NCI-H2196 treated with DMSO at 0.1 percent for 48 hours (cell line): ENCODE results near the gene ZP4.

Source experiments
- DNase-seq: peaks from one replicate; lab custom pipeline; 2025; ENCODE audit not compliant: unreplicated experiment; lab: John Stamatoyannopoulos, UW

The ZP4 gene

GRCh38 chr1:237890822-237891221 lies at the start of gene ZP4:
TSS of gene ZP4 (minus strand) at chr1:237890922. CDS start at chr1:237890635, 287 bp downstream.
- no peak for DNase-seq

GRCh38 chr1:237938553-237938952 lies 47.8 kb upstream of the ZP4 start:
- no peak for DNase-seq

GRCh38 chr1:237938068-237938467 lies 47.3 kb upstream of the ZP4 start:
- no peak for DNase-seq

GRCh38 chr1:237932816-237933215 lies 42.1 kb upstream of the ZP4 start:
- no peak for DNase-seq

GRCh38 chr1:237931581-237931980 lies 40.9 kb upstream of the ZP4 start:
- DNase-seq, result no peak

GRCh38 chr1:237927198-237927597 lies 36.5 kb upstream of the ZP4 start:
- DNase-seq, result no peak

- DNase-seq, result no peak
These were observed 30.6 kb upstream of the ZP4 start for GRCh38 chr1:237921306-237921705.

GRCh38 chr1:237913345-237913744 lies 22.6 kb upstream of the ZP4 start:
- no peak for DNase-seq

- DNase-seq, result no peak
These were observed 21.2 kb upstream of the ZP4 start for GRCh38 chr1:237911911-237912310.

GRCh38 chr1:237910834-237911233 lies 20.1 kb upstream of the ZP4 start:
- no peak for DNase-seq

- DNase-seq, result no peak
These were observed 13.2 kb upstream of the ZP4 start for GRCh38 chr1:237903961-237904360.

- DNase-seq, result no peak
These were observed 12.4 kb upstream of the ZP4 start for GRCh38 chr1:237902960-237903743.

- no peak for DNase-seq
These were observed 10.7 kb upstream of the ZP4 start for GRCh38 chr1:237901299-237901934.

- no peak for DNase-seq
These were observed 4.9 kb upstream of the ZP4 start for GRCh38 chr1:237895630-237896029.

GRCh38 chr1:237894131-237894530 lies 3.4 kb upstream of the ZP4 start:
- no peak for DNase-seq

- DNase-seq, result no peak
These were observed 1.3 kb upstream of the ZP4 start for GRCh38 chr1:237891979-237892378.

GRCh38 chr1:237891266-237891665 lies 544 bp upstream of the ZP4 start:
- no peak for DNase-seq

GRCh38 chr1:237890416-237890815 lies 306 bp downstream of the ZP4 start:
- DNase-seq, result no peak

GRCh38 chr1:237888143-237888542 lies 2.6 kb downstream of the ZP4 start:
- DNase-seq, result no peak

- no peak for DNase-seq
These were observed 3.2 kb downstream of the ZP4 start for GRCh38 chr1:237887542-237887941.

GRCh38 chr1:237884237-237884636 lies 6.5 kb downstream of the ZP4 start:
- DNase-seq, result no peak

GRCh38 chr1:237879195-237879594 lies 11.5 kb downstream of the ZP4 start:
- no peak for DNase-seq

- no peak for DNase-seq
These were observed 12.3 kb downstream of the ZP4 start for GRCh38 chr1:237878406-237878805.
